SU-DHL-6 (cell line): Measurements from ENCODE around the gene TAX1BP3.

Experiments used
- H2AFZ ChIP-seq: fragments of 200-600 bp; sonication (generic); 2 replicates; pipeline ENCODE4 v1.6.1; 2014; ENCODE audit warnings: low read depth, mild to moderate bottlenecking, moderate library complexity, mixed read lengths, antibody characterized with exemption, low read length; ENCODE audit not compliant: severe bottlenecking
- H3F3A ChIP-seq: fragments of 200-600 bp; shearing (Covaris generic); 2 replicates; pipeline ENCODE4 v1.6.0; 2016; ENCODE audit warnings: antibody characterized with exemption, mild to moderate bottlenecking; ENCODE audit not compliant: insufficient read depth
- H3K27ac ChIP-seq: fragments of 200-600 bp; sonication (generic); 2 replicates; pipeline ENCODE4 v1.5.1; 2016; ENCODE audit warnings: low read depth, mild to moderate bottlenecking, low read length, moderate library complexity, mixed read lengths
- H3K27me3 ChIP-seq: fragments of 200-600 bp; sonication (generic), shearing (Covaris generic); 2 replicates; pipeline ENCODE4 v1.6.0; 2014; ENCODE audit warnings: mild to moderate bottlenecking, low read length
- H3K36me3 ChIP-seq: fragments of 200-600 bp; sonication (generic); 2 replicates; pipeline ENCODE4 v1.6.1; 2014; ENCODE audit warnings: mild to moderate bottlenecking, low read length, mixed read lengths
- H3K4me2 ChIP-seq: fragments of 300-600, 200-600 bp; shearing (Covaris generic), sonication (generic); 2 replicates; pipeline ENCODE4 v1.6.0; 2014; ENCODE audit warnings: low read length, low read depth, mild to moderate bottlenecking; ENCODE audit not compliant: poor library complexity, severe bottlenecking
- H3K4me3 ChIP-seq: fragments of 200-600 bp; sonication (generic); 2 replicates; pipeline ENCODE4 v1.5.1; 2014; ENCODE audit warnings: antibody characterized with exemption, low read length, mild to moderate bottlenecking, mixed read lengths; ENCODE audit not compliant: insufficient read depth, poor library complexity, severe bottlenecking
- H3K79me2 ChIP-seq: fragments of 200-600 bp; sonication (generic); 2 replicates; pipeline ENCODE4 v1.6.1; 2014; ENCODE audit warnings: mild to moderate bottlenecking, low read length, moderate library complexity; ENCODE audit not compliant: insufficient read depth
- H3K9ac ChIP-seq: fragments of 200-600 bp; sonication (generic); 2 replicates; pipeline ENCODE4 v1.7.0; 2014; ENCODE audit warnings: mild to moderate bottlenecking, low read length
- H3K9me2 ChIP-seq: fragments of 200-600 bp; sonication (generic); replicated peaks from 2 replicates; pipeline ENCODE4 v1.6.1; 2014; ENCODE audit warnings: low read length; ENCODE audit not compliant: insufficient read depth
- H3K9me3 ChIP-seq: fragments of 200-600 bp; sonication (generic); 2 replicates; pipeline ENCODE4 v1.6.1; 2014; ENCODE audit warnings: low read length, mixed read lengths; ENCODE audit not compliant: insufficient read depth
- H4K20me1 ChIP-seq: fragments of 200-600 bp; sonication (generic); 2 replicates; pipeline ENCODE4 v1.6.1; 2014; ENCODE audit warnings: low read depth, mild to moderate bottlenecking, antibody characterized with exemption, low read length, moderate library complexity, mixed read lengths
- CTCF ChIP-seq: fragments of 200-600 bp; sonication (generic); IDR thresholded peaks from one replicate; pipeline ENCODE4 v1.5.1; 2017; ENCODE audit warnings: antibody characterized with exemption, mild to moderate bottlenecking, low read length, moderate library complexity; ENCODE audit not compliant: insufficient read depth, poor library complexity, severe bottlenecking
- EZH2phosphoT487 ChIP-seq: fragments of 200-600 bp; sonication (generic), shearing (Covaris generic); conservative IDR thresholded peaks from 2 replicates; pipeline ENCODE4 v1.6.1; 2018; ENCODE audit warnings: mild to moderate bottlenecking, antibody characterized with exemption, low read length, moderate library complexity, mixed read lengths

TAX1BP3 gene

GRCh38 chr17:3682033-3682432 is 13.7 kb upstream of the TAX1BP3 start:
- Histone ChIP-seq H3K79me2 (no peaks in the 10 kb centered on the region), H3K9ac (no peak overlapping the region), H3K9me2 (no peaks in the 10 kb centered on the region), H2AFZ (no peak overlapping the region), H3K4me2 (no peak overlapping the region), H3F3A (no peaks in the 10 kb centered on the region; the same call in 1 of the 2 replicates), H3K4me3 (no peak overlapping the region), H3K9me3 (no peaks in the 10 kb centered on the region), H3K36me3 (no peaks in the 10 kb centered on the region), H3K27ac (no peak overlapping the region), H3K27me3 (no peaks in the 10 kb centered on the region), H4K20me1 (no peaks in the 10 kb centered on the region)
- TF ChIP-seq EZH2phosphoT487, result no peak
- no peak for TF ChIP-seq CTCF

GRCh38 chr17:3681565-3681964 is 13.2 kb upstream of the TAX1BP3 start:
- Histone ChIP-seq H3K27me3 (no peaks in the 10 kb centered on the region), H2AFZ (no peak overlapping the region), H3K9ac (no peak overlapping the region), H4K20me1 (no peaks in the 10 kb centered on the region), H3K79me2 (no peaks in the 10 kb centered on the region), H3K9me2 (no peaks in the 10 kb centered on the region), H3K4me2 (no peak overlapping the region), H3K36me3 (no peaks in the 10 kb centered on the region), H3K9me3 (no peaks in the 10 kb centered on the region), H3K4me3 (no peak overlapping the region), H3K27ac (no peak overlapping the region), H3F3A (no peaks in the 10 kb centered on the region; the same call in 1 of the 2 replicates)
- TF ChIP-seq CTCF (no peak), EZH2phosphoT487 (no peak)

- no peaks in the 10 kb centered on the region for H3K9me3 ChIP-seq
- no peak overlapping the region for H3K4me3 ChIP-seq
- TF ChIP-seq EZH2phosphoT487 (no peak), CTCF (no peak)
- H4K20me1 ChIP-seq, result no peaks in the 10 kb centered on the region
- no peak overlapping the region for H3K4me2 ChIP-seq
- H3K9ac ChIP-seq, result no peak overlapping the region
- no peaks in the 10 kb centered on the region for H3K36me3 ChIP-seq
- no peak overlapping the region for H2AFZ ChIP-seq
- no peaks in the 10 kb centered on the region for H3K27me3 ChIP-seq
- H3K9me2 ChIP-seq, result no peaks in the 10 kb centered on the region
- H3F3A ChIP-seq, result no peaks in the 10 kb centered on the region; the same call in 1 of the 2 replicates
- H3K79me2 ChIP-seq, result no peaks in the 10 kb centered on the region
- no peak overlapping the region for H3K27ac ChIP-seq
These were observed 12.7 kb upstream of the TAX1BP3 start for GRCh38 chr17:3681057-3681456.
